Umbilical cord (tissue), 2 donors: Measurements from ENCODE around the gene HSD3B7. TPM values are rescaled to one million over a fixed set of nuclear protein-coding genes. Genes with fewer than 3 reads are reported as not detected.

Experiments
- DNase-seq: peaks from one replicate; pipeline ENCODE4 v3.0.0-alpha.2; 2015; ENCODE audit warnings: low spot score
- total RNA-seq: library from RNA; depleted of rRNA; stranded (reverse); fragments of >200 nt; gene quantifications from one replicate; pipeline ENCODE4 v1.2.3, GENCODE V29; 2014; ENCODE audit warnings: low replicate concordance; ENCODE audit not compliant: insufficient read depth

The HSD3B7 gene
- total RNA-seq, 1 donor from 2014 or later, result 26.0 TPM

- no peak for DNase-seq
Observed at GRCh38 chr16:31020536-31020935, 35.5 kb downstream of the HSD3B7 start.

GRCh38 chr16:31022544-31023251 is 37.7 kb downstream of the HSD3B7 start:
- no peak for DNase-seq

- DNase-seq, result no peak
Observed at GRCh38 chr16:31023252-31023602, 38.2 kb downstream of the HSD3B7 start.

GRCh38 chr16:31023627-31024226 is 38.7 kb downstream of the HSD3B7 start:
- no peak for DNase-seq

GRCh38 chr16:31025339-31025738 is 40.3 kb downstream of the HSD3B7 start:
- no peak for DNase-seq

- no peak for DNase-seq
Observed at GRCh38 chr16:31029272-31029671, 44.3 kb downstream of the HSD3B7 start.

- DNase-seq, result no peak
Observed at GRCh38 chr16:31031276-31031675, 46.3 kb downstream of the HSD3B7 start.

- DNase-seq, result peak; percentile 99
Observed at GRCh38 chr16:31032736-31033708, 48.0 kb downstream of the HSD3B7 start, which contains the start of gene STX4. TSS of gene STX4 (plus strand) at chr16:31033558. CDS start at chr16:31033806, 248 bp downstream.

GRCh38 chr16:31033709-31034492 is 48.9 kb downstream of the HSD3B7 start:
- peak; percentile 93 for DNase-seq

GRCh38 chr16:31036691-31037090 is 51.7 kb downstream of the HSD3B7 start:
- DNase-seq, result no peak

Other genes with a start within 250 kb of the HSD3B7 start
- gene PHKG2, start 236.8 kb upstream of the HSD3B7 start, total RNA-seq, result 5.5 TPM
- gene CFAP119, start 223.1 kb upstream of the HSD3B7 start, total RNA-seq, result not detected
- 28.6 TPM for gene RNF40, start 222.9 kb upstream of the HSD3B7 start, total RNA-seq
- 5.1 TPM for gene ZNF629, start 198.0 kb upstream of the HSD3B7 start, total RNA-seq
- 27.0 TPM for gene BCL7C, start 91.1 kb upstream of the HSD3B7 start, total RNA-seq
- gene CTF1, start 88.6 kb upstream of the HSD3B7 start, total RNA-seq, result 2.6 TPM
- 10.6 TPM for gene FBXL19, start 61.6 kb upstream of the HSD3B7 start, total RNA-seq
- gene ORAI3, start 36.1 kb upstream of the HSD3B7 start, total RNA-seq, result 26.5 TPM
- gene SETD1A, start 27.5 kb upstream of the HSD3B7 start, total RNA-seq, result 1.2 TPM
- gene STX1B, start 25.4 kb downstream of the HSD3B7 start, total RNA-seq, result 1.2 TPM
- gene STX4, start 48.4 kb downstream of the HSD3B7 start, total RNA-seq, result 7.9 TPM
- 10.6 TPM for gene ZNF668, start 89.0 kb downstream of the HSD3B7 start, total RNA-seq
- 5.5 TPM for gene ZNF646, start 89.2 kb downstream of the HSD3B7 start, total RNA-seq
- gene PRSS53, start 103.7 kb downstream of the HSD3B7 start, total RNA-seq, result 10.4 TPM
- 112 TPM for gene VKORC1, start 109.6 kb downstream of the HSD3B7 start, total RNA-seq
- gene BCKDK, start 123.2 kb downstream of the HSD3B7 start, total RNA-seq, result 8.9 TPM
- gene KAT8, start 132.5 kb downstream of the HSD3B7 start, total RNA-seq, result 32.5 TPM
- gene PRSS8, start 150.5 kb downstream of the HSD3B7 start, total RNA-seq, result 3.6 TPM
- gene PRSS36, start 164.9 kb downstream of the HSD3B7 start, total RNA-seq, result 0.48 TPM
- 104 TPM for gene FUS, start 194.9 kb downstream of the HSD3B7 start, total RNA-seq
- 16.1 TPM for gene PYCARD, start 217.6 kb downstream of the HSD3B7 start, total RNA-seq
- gene TRIM72, start 228.9 kb downstream of the HSD3B7 start, total RNA-seq, result 0.72 TPM
- gene PYDC1, start 231.9 kb downstream of the HSD3B7 start, total RNA-seq, result not detected